SK-N-SH (cell line): ENCODE results near the gene P3H3.

Experiments used
- MEF2A ChIP-seq: IDR thresholded peaks from 2 replicates; pipeline ENCODE4 v1.4.0; 2012; ENCODE audit warnings: low read depth, borderline replicate concordance
- TAF1 ChIP-seq: IDR thresholded peaks from 2 replicates; pipeline ENCODE4 v1.6.1; 2012; ENCODE audit warnings: low read depth, mild to moderate bottlenecking, low read length, moderate library complexity, borderline replicate concordance

- TF ChIP-seq TAF1 (no peak), MEF2A (no peak)
These were observed 36.2 kb upstream of the P3H3 start for GRCh38 chr12:6791931-6792520.
